CD4-positive, alpha-beta T cell (primary cell): Measurements from ENCODE around the gene VIL1. TPM values are rescaled to one million over a fixed set of nuclear protein-coding genes. Genes with fewer than 3 reads are reported as not detected.

Experiments used
- ATAC-seq: fragments of 200-7000 bp; cut with Tn5 transposase; one replicate; pipeline ENCODE4 v1.10.0; 2022; ENCODE audit warnings: mild to moderate bottlenecking; ENCODE audit not compliant: poor library complexity
- CTCF ChIA-PET: fragments of 350-600 bp; sonication (Branson Sonifier 250); formaldehyde crosslinking; loops from one replicate; lab custom pipeline; 2021; ENCODE audit warnings: antibody characterized with exemption, inconsistent platforms; lab: Charles Lee
- POLR2A ChIA-PET: fragments of 350-600 bp; sonication (Branson Sonifier 250); formaldehyde crosslinking; loops from one replicate; lab custom pipeline; 2021; ENCODE audit warnings: antibody characterized with exemption, inconsistent platforms; lab: Charles Lee
- DNase-seq, 14 experiments: peaks; one replicate each; pipeline ENCODE4 v3.0.0-alpha.2; 2013 to 2020; ENCODE audit warnings: mixed read lengths in 2 of 14
- H3K27ac ChIP-seq, 2 donors: one replicate each; pipeline versions ENCODE4 v1.5.1 to v1.7.0; 2013; ENCODE audit warnings: low read length in 2 of 2, low read depth in 1 of 2, mild to moderate bottlenecking in 1 of 2
- H3K27me3 ChIP-seq, 2 experiments: 1 replicate in 1 of 2; 2 replicates in 1 of 2; pipeline versions ENCODE4 v1.6.1 to v1.7.0; 2013; ENCODE audit warnings: low read length in 2 of 2, control low read depth in 1 of 2, mild to moderate bottlenecking in 1 of 2, moderate library complexity in 1 of 2; ENCODE audit not compliant: insufficient read depth in 2 of 2, control insufficient read depth in 1 of 2
- H3K36me3 ChIP-seq: one replicate; pipeline ENCODE4 v1.6.1; 2013; ENCODE audit warnings: low read length, control low read depth; ENCODE audit not compliant: insufficient read depth
- H3K4me1 ChIP-seq: one replicate; pipeline ENCODE4 v1.6.1; 2013; ENCODE audit warnings: low read length, control low read depth; ENCODE audit not compliant: insufficient read depth
- H3K4me3 ChIP-seq: one replicate; pipeline ENCODE4 v1.5.1; 2013; ENCODE audit warnings: mild to moderate bottlenecking, low read length, moderate library complexity
- H3K9me3 ChIP-seq, 2 experiments: 1 replicate in 1 of 2; 2 replicates in 1 of 2; pipeline versions ENCODE4 v1.6.1 to v1.7.0; 2013; ENCODE audit warnings: low read length in 2 of 2, mild to moderate bottlenecking in 2 of 2, control low read depth in 1 of 2, moderate library complexity in 1 of 2; ENCODE audit not compliant: control insufficient read depth in 1 of 2, insufficient read depth in 1 of 2
- H3K27ac Mint-ChIP-seq: one replicate; pipeline ENCODE4 v1.8.0; 2020; ENCODE audit warnings: mixed read lengths
- H3K27me3 Mint-ChIP-seq: one replicate; pipeline ENCODE4 v1.8.0; 2021; ENCODE audit warnings: mixed read lengths
- H3K36me3 Mint-ChIP-seq: one replicate; pipeline ENCODE4 v1.8.0; 2021; ENCODE audit warnings: low read depth, mixed read lengths
- H3K4me1 Mint-ChIP-seq: one replicate; pipeline ENCODE4 v1.8.0; 2021; ENCODE audit warnings: low read depth, mixed read lengths
- H3K4me3 Mint-ChIP-seq: one replicate; pipeline ENCODE4 v1.8.0; 2020; ENCODE audit warnings: mild to moderate bottlenecking, mixed read lengths
- H3K9me3 Mint-ChIP-seq: one replicate; pipeline ENCODE4 v1.8.0; 2020; ENCODE audit warnings: mixed read lengths
- CTCF ChIP-seq: fragments of 200-600 bp; IDR thresholded peaks from one replicate; pipeline ENCODE4 v1.8.0; 2022; ENCODE audit warnings: antibody characterized with exemption, mild to moderate bottlenecking
- intact Hi-C, 2 experiments: fragments of 100-400 bp; cut with DNase I in 1 of 2; cut with micrococcal nuclease in 1 of 2; formaldehyde crosslinking; loops; one replicate each; pipeline versions ENCODE4 v1.15.1 to v1.9.0; 2023 to 2025; cut with DNase I, micrococcal nuclease
- total RNA-seq, 174 experiments: library from RNA in 2 of 174; stranded (reverse) in 2 of 174; gene quantifications; one replicate each; pipeline ENCODE4 v1.2.3 and lab custom pipeline; 2021 to 2026

VIL1 gene
- total RNA-seq, 2 experiments from 2014 or later = 0.20 to 0.33 TPM

- POLR2A ChIA-PET = no interaction called here
- Histone ChIP-seq H3K27me3 (peaks cover 0 to 3% of the 10 kb centered on the region in 2 experiments), H3K36me3 (no peaks in the 10 kb centered on the region), H3K4me1 (no peaks in the 10 kb centered on the region), H3K9me3 (no peaks in the 10 kb centered on the region), H3K4me3 (no peak overlapping the region), H3K27ac (no peak overlapping the region)
- no peak overlapping the region for H3K4me3 Mint-ChIP-seq
- no peak overlapping the region for H3K27ac Mint-ChIP-seq
- no peak for ATAC-seq
- no peak for TF ChIP-seq CTCF
- DNase-seq = no peak
- no peaks in the 10 kb centered on the region for H3K36me3 Mint-ChIP-seq
- H3K27me3 Mint-ChIP-seq = no peaks in the 10 kb centered on the region
- no peaks in the 10 kb centered on the region for H3K9me3 Mint-ChIP-seq
- CTCF ChIA-PET = interaction anchor here (0.7 kb wide), 1 partner anchor 25 kb away, joined by 3 read pairs; no protein-coding TSS in a partner anchor
- H3K4me1 Mint-ChIP-seq = no peaks in the 10 kb centered on the region
- intact Hi-C loops = no loop called here
Observed at GRCh38 chr2:218427741-218428140, 8.8 kb downstream of the VIL1 start.

GRCh38 chr2:218428846-218429558 is 10.1 kb downstream of the VIL1 start:
- CTCF ChIA-PET = no interaction called here
- Mint-ChIP-seq H3K4me3 (no peak overlapping the region), H3K9me3 (no peaks in the 10 kb centered on the region), H3K27ac (no peak overlapping the region), H3K4me1 (no peaks in the 10 kb centered on the region), H3K36me3 (no peaks in the 10 kb centered on the region), H3K27me3 (no peaks in the 10 kb centered on the region)
- no peaks in the 10 kb centered on the region for H3K9me3 ChIP-seq
- TF ChIP-seq CTCF = no peak
- no peak for ATAC-seq
- H3K4me1 ChIP-seq = no peaks in the 10 kb centered on the region
- no peaks in the 10 kb centered on the region for H3K36me3 ChIP-seq
- peaks cover 0 to 3% of the 10 kb centered on the region in 2 experiments for H3K27me3 ChIP-seq
- no peak overlapping the region for H3K27ac ChIP-seq
- no peak for DNase-seq
- no peak overlapping the region for H3K4me3 ChIP-seq
- intact Hi-C loops = no loop called here
- POLR2A ChIA-PET = no interaction called here

GRCh38 chr2:218429911-218430692 is 11.2 kb downstream of the VIL1 start:
- no peaks in the 10 kb centered on the region for H3K36me3 Mint-ChIP-seq
- CTCF ChIA-PET = no interaction called here
- H3K27ac Mint-ChIP-seq = no peak overlapping the region

More at GRCh38 chr2:218429911-218430692, 11.2 kb downstream of the VIL1 start:
- no peak overlapping the region for H3K4me3 ChIP-seq
- ATAC-seq = no peak
- Mint-ChIP-seq H3K4me3 (no peak overlapping the region), H3K27me3 (no peaks in the 10 kb centered on the region), H3K4me1 (no peaks in the 10 kb centered on the region), H3K9me3 (no peaks in the 10 kb centered on the region)
- H3K36me3 ChIP-seq = no peaks in the 10 kb centered on the region
- intact Hi-C loops = no loop called here
- H3K9me3 ChIP-seq = no peaks in the 10 kb centered on the region
- no peak overlapping the region for H3K27ac ChIP-seq
- peak in 1 of 14 experiments; percentile 14 for DNase-seq
- H3K27me3 ChIP-seq = peaks cover 0 to 3% of the 10 kb centered on the region in 2 experiments
- H3K4me1 ChIP-seq = no peaks in the 10 kb centered on the region
- POLR2A ChIA-PET = no interaction called here
- TF ChIP-seq CTCF = no peak
